NCI-H524 (cell line): ENCODE results near the gene CSNK2A2.

ENCODE experiments used
- DNase-seq, 2 experiments: peaks; one replicate each; lab custom pipeline; 2025; lab: John Stamatoyannopoulos, UW

Gene CSNK2A2

GRCh38 chr16:58198803-58199411, 1.0 kb upstream of the CSNK2A2 start:
- DNase-seq = no peak

GRCh38 chr16:58197314-58198012, 443 bp downstream of the CSNK2A2 start:
- DNase-seq = peak in 1 of 2 experiments; percentile 20

- no peak for DNase-seq
These were observed 1.0 kb downstream of the CSNK2A2 start for GRCh38 chr16:58196898-58197313.

- no peak for DNase-seq
These were observed 2.1 kb downstream of the CSNK2A2 start for GRCh38 chr16:58195771-58196170.

- no peak for DNase-seq
These were observed 2.6 kb downstream of the CSNK2A2 start for GRCh38 chr16:58195344-58195743.

- no peak for DNase-seq
These were observed 3.1 kb downstream of the CSNK2A2 start for GRCh38 chr16:58194790-58195189.

- no peak for DNase-seq
These were observed 10.1 kb downstream of the CSNK2A2 start for GRCh38 chr16:58187665-58188421.

- DNase-seq = no peak
These were observed 10.8 kb downstream of the CSNK2A2 start for GRCh38 chr16:58187092-58187491.

GRCh38 chr16:58186176-58186944, 11.5 kb downstream of the CSNK2A2 start:
- no peak for DNase-seq

- no peak for DNase-seq
These were observed 20.6 kb downstream of the CSNK2A2 start for GRCh38 chr16:58177353-58177710.

GRCh38 chr16:58176608-58177352, 21.1 kb downstream of the CSNK2A2 start:
- no peak for DNase-seq

- DNase-seq = no peak
These were observed 27.7 kb downstream of the CSNK2A2 start for GRCh38 chr16:58170223-58170622.

- DNase-seq = no peak
These were observed 37.1 kb downstream of the CSNK2A2 start for GRCh38 chr16:58160855-58161254.

GRCh38 chr16:58158725-58159124, 39.2 kb downstream of the CSNK2A2 start:
- no peak for DNase-seq

- DNase-seq = no peak
These were observed 39.9 kb downstream of the CSNK2A2 start for GRCh38 chr16:58157951-58158540.

GRCh38 chr16:58157239-58157638, 40.7 kb downstream of the CSNK2A2 start:
- no peak for DNase-seq

GRCh38 chr16:58155839-58156238, 42.1 kb downstream of the CSNK2A2 start:
- DNase-seq = no peak

- DNase-seq = no peak
These were observed 43.6 kb downstream of the CSNK2A2 start for GRCh38 chr16:58154345-58154744.

GRCh38 chr16:58152246-58152868, 45.5 kb downstream of the CSNK2A2 start:
- DNase-seq = no peak

- DNase-seq = no peak
These were observed 49.4 kb downstream of the CSNK2A2 start for GRCh38 chr16:58148526-58148925.

- DNase-seq = no peak
These were observed 49.8 kb downstream of the CSNK2A2 start for GRCh38 chr16:58148099-58148498.
